PC-9 (cell line): ENCODE measurements around the gene RAB31.

ENCODE experiments used
- CTCF ChIP-seq: fragments of 200-600 bp; sonication (generic); conservative IDR thresholded peaks from 2 replicates; pipeline ENCODE4 v1.6.1; 2017; ENCODE audit warnings: mixed run types, antibody characterized with exemption, mild to moderate bottlenecking, moderate library complexity
- EZH2 ChIP-seq: fragments of 200-600 bp; sonication (generic); IDR thresholded peaks from 2 replicates; pipeline ENCODE4 v1.8.0; 2017; ENCODE audit warnings: antibody characterized with exemption, low read depth

- TF ChIP-seq CTCF (no peak), EZH2 (no peak)
These were observed 27.8 kb downstream of the RAB31 start for GRCh38 chr18:9735879-9736278.
